Activated T-helper 17 cell treated with anti-CD3 and anti-CD28 coated beads, Interleukin-2, amount 50 U/mL, for 72 hours (primary cell): ENCODE results near the gene OGG1. TPM values are rescaled to one million over a fixed set of nuclear protein-coding genes. Genes with fewer than 3 reads are reported as not detected.

Experiments
- ATAC-seq: fragments of 150-1000 bp; cut with Tn5 transposase; replicated peaks from 2 replicates; pipeline ENCODE4 v1.10.0; 2021; ENCODE audit warnings: mild to moderate bottlenecking, moderate library complexity
- H3K27ac Mint-ChIP-seq: one replicate; pipeline ENCODE4 v1.8.0; 2022; ENCODE audit warnings: mixed read lengths
- H3K27me3 Mint-ChIP-seq: one replicate; pipeline ENCODE4 v1.8.0; 2022; ENCODE audit warnings: mixed read lengths
- H3K36me3 Mint-ChIP-seq: one replicate; pipeline ENCODE4 v1.8.0; 2022; ENCODE audit warnings: low read depth, mild to moderate bottlenecking, mixed read lengths
- H3K4me1 Mint-ChIP-seq: one replicate; pipeline ENCODE4 v1.8.0; 2022; ENCODE audit warnings: mixed read lengths
- H3K4me3 Mint-ChIP-seq: one replicate; pipeline ENCODE4 v1.8.0; 2022; ENCODE audit warnings: mild to moderate bottlenecking, mixed read lengths
- H3K9me3 Mint-ChIP-seq: one replicate; pipeline ENCODE4 v1.8.0; 2022; ENCODE audit warnings: mixed read lengths
- total RNA-seq, 2 donors: library from RNA; stranded (reverse); gene quantifications; one replicate each; pipeline ENCODE4 v1.2.3, GENCODE V29; 2022

Gene OGG1
- total RNA-seq, 2 donors from 2014 or later, result 37.4 to 52.3 TPM

GRCh38 chr3:9793161-9793781 is 43.5 kb downstream of the OGG1 start:
- Mint-ChIP-seq H3K27me3 (no peaks in the 10 kb centered on the region), H3K4me3 (peak overlapping the region; percentile 94), H3K36me3 (peaks cover 98% of the 10 kb centered on the region), H3K9me3 (no peaks in the 10 kb centered on the region), H3K4me1 (peaks cover 35% of the 10 kb centered on the region), H3K27ac (peak overlapping the region; percentile 98)
- peak; percentile 23 for ATAC-seq

GRCh38 chr3:9794400-9794799 is 44.6 kb downstream of the OGG1 start:
- ATAC-seq, result no peak
- no peaks in the 10 kb centered on the region for H3K9me3 Mint-ChIP-seq
- peak overlapping the region; percentile 98 for H3K27ac Mint-ChIP-seq
- H3K27me3 Mint-ChIP-seq, result no peaks in the 10 kb centered on the region
- H3K36me3 Mint-ChIP-seq, result peaks cover 100% of the 10 kb centered on the region
- H3K4me1 Mint-ChIP-seq, result peaks cover 31% of the 10 kb centered on the region
- H3K4me3 Mint-ChIP-seq, result peak overlapping the region; percentile 94

- Mint-ChIP-seq H3K9me3 (no peaks in the 10 kb centered on the region), H3K4me3 (peak overlapping the region; percentile 94), H3K36me3 (peaks cover 100% of the 10 kb centered on the region), H3K27me3 (no peaks in the 10 kb centered on the region), H3K4me1 (peaks cover 24% of the 10 kb centered on the region), H3K27ac (peak overlapping the region; percentile 98)
- no peak for ATAC-seq
These were observed 45.5 kb downstream of the OGG1 start for GRCh38 chr3:9795207-9795606.

GRCh38 chr3:9797196-9797945 is 47.6 kb downstream of the OGG1 start:
- Mint-ChIP-seq H3K4me1 (peaks cover 11% of the 10 kb centered on the region), H3K27ac (peak overlapping the region; percentile 62), H3K36me3 (peaks cover 100% of the 10 kb centered on the region)

GRCh38 chr3:9800529-9800928 is 50.8 kb downstream of the OGG1 start:
- ATAC-seq, result no peak
- no peaks in the 10 kb centered on the region for H3K9me3 Mint-ChIP-seq
- no peak overlapping the region for H3K4me3 Mint-ChIP-seq
- H3K4me1 Mint-ChIP-seq, result peaks cover 8% of the 10 kb centered on the region
- H3K36me3 Mint-ChIP-seq, result peaks cover 100% of the 10 kb centered on the region
- H3K27ac Mint-ChIP-seq, result no peak overlapping the region
- H3K27me3 Mint-ChIP-seq, result no peaks in the 10 kb centered on the region

More at GRCh38 chr3:9797196-9797945, 47.6 kb downstream of the OGG1 start:
- no peaks in the 10 kb centered on the region for H3K27me3 Mint-ChIP-seq
- H3K4me3 Mint-ChIP-seq, result no peak overlapping the region
- no peaks in the 10 kb centered on the region for H3K9me3 Mint-ChIP-seq
- no peak for ATAC-seq

GRCh38 chr3:9803494-9803893 is 53.7 kb downstream of the OGG1 start:
- Mint-ChIP-seq H3K4me3 (no peak overlapping the region), H3K27me3 (no peaks in the 10 kb centered on the region), H3K4me1 (peaks cover 16% of the 10 kb centered on the region), H3K9me3 (no peaks in the 10 kb centered on the region), H3K27ac (peak overlapping the region; percentile 74), H3K36me3 (peaks cover 98% of the 10 kb centered on the region)
- ATAC-seq, result no peak

- Mint-ChIP-seq H3K27me3 (no peaks in the 10 kb centered on the region), H3K4me1 (peaks cover 27% of the 10 kb centered on the region), H3K27ac (no peak overlapping the region), H3K9me3 (no peaks in the 10 kb centered on the region), H3K4me3 (no peak overlapping the region), H3K36me3 (peaks cover 94% of the 10 kb centered on the region)
- ATAC-seq, result no peak
These were observed 55.2 kb downstream of the OGG1 start for GRCh38 chr3:9804996-9805395.

- H3K36me3 Mint-ChIP-seq, result peaks cover 90% of the 10 kb centered on the region
- ATAC-seq, result no peak
- no peaks in the 10 kb centered on the region for H3K9me3 Mint-ChIP-seq
- H3K4me3 Mint-ChIP-seq, result no peak overlapping the region
- H3K27ac Mint-ChIP-seq, result no peak overlapping the region
- H3K4me1 Mint-ChIP-seq, result peaks cover 34% of the 10 kb centered on the region
- H3K27me3 Mint-ChIP-seq, result no peaks in the 10 kb centered on the region
These were observed 56.4 kb downstream of the OGG1 start for GRCh38 chr3:9806137-9806536.

Other genes with a start within 250 kb of the OGG1 start
- not detected for gene LHFPL4, start 196.1 kb upstream of the OGG1 start, total RNA-seq
- gene MTMR14, start 100.4 kb upstream of the OGG1 start, total RNA-seq, result 10 to 100 TPM; 49.7 to 54.8 TPM
- under 1 TPM; 0.32 to 0.54 TPM for gene CPNE9, start 46.1 kb upstream of the OGG1 start, total RNA-seq
- 10 to 100 TPM; 22.7 to 31.0 TPM for gene BRPF1, start 18.2 kb upstream of the OGG1 start, total RNA-seq
- 10 to 100 TPM; 23.9 to 75.4 TPM for gene CAMK1, start 20.0 kb downstream of the OGG1 start, total RNA-seq
- 10 to 100 TPM; 77.8 to 81.9 TPM for gene TADA3, start 42.5 kb downstream of the OGG1 start, total RNA-seq
- gene ARPC4, start 43.1 kb downstream of the OGG1 start, total RNA-seq, result 100 to 1,000 TPM; 159 to 291 TPM
- gene TTLL3, start 60.3 kb downstream of the OGG1 start, total RNA-seq, result 100 to 1,000 TPM in 1 of 2 donors, 10 to 100 TPM in 1; 55.9 to 123 TPM
- gene RPUSD3, start 94.1 kb downstream of the OGG1 start, total RNA-seq, result 10 to 100 TPM; 65.9 to 66.9 TPM
- gene CIDEC, start 130.3 kb downstream of the OGG1 start, total RNA-seq, result under 1 TPM in 1 of 2 donors, not detected in 1; 0.42 TPM
- 10 to 100 TPM; 22.8 to 32.0 TPM for gene JAGN1, start 140.7 kb downstream of the OGG1 start, total RNA-seq
- 10 to 100 TPM in 1 of 2 donors, 1 to 10 TPM in 1; 5.9 to 20.1 TPM for gene IL17RE, start 152.9 kb downstream of the OGG1 start, total RNA-seq
- gene IL17RC, start 167.1 kb downstream of the OGG1 start, total RNA-seq, result 1 to 10 TPM; 1.2 to 3.5 TPM
- gene CRELD1, start 183.9 kb downstream of the OGG1 start, total RNA-seq, result 10 to 100 TPM; 14.2 to 36.7 TPM
- 1 to 10 TPM; 3.2 to 9.1 TPM for gene PRRT3, start 202.5 kb downstream of the OGG1 start, total RNA-seq
- gene EMC3, start 236.9 kb downstream of the OGG1 start, total RNA-seq, result 10 to 100 TPM; 50.3 to 59.7 TPM